Bronchial epithelial cell (primary cell): ENCODE measurements around the gene MS4A6E. TPM values are rescaled to one million over a fixed set of nuclear protein-coding genes. Genes with fewer than 3 reads are reported as not detected.
"Not testable (repeated sequence)": the region's sequence is repeated elsewhere in the genome, so short reads cannot be mapped to it uniquely, and the experiment has no call there.

ENCODE experiments used
- DNase-seq: peaks from one replicate; pipeline ENCODE4 v3.0.0-alpha.2; 2010; ENCODE audit warnings: low read depth
- FAIRE-seq: peaks from 2 replicates; lab custom pipeline; 2011; peaks lifted over from hg19 to GRCh38; lab: Jason Lieb, UNC
- H3K27me3 ChIP-seq: 2 replicates; pipeline ENCODE4 v1.5.1; 2011; ENCODE audit warnings: low read length; ENCODE audit not compliant: control insufficient read depth, insufficient read depth
- H3K36me3 ChIP-seq: 2 replicates; pipeline ENCODE4 v1.5.1; 2011; ENCODE audit warnings: low read length; ENCODE audit not compliant: control insufficient read depth, insufficient read depth
- H3K4me3 ChIP-seq: 2 replicates; pipeline ENCODE4 v1.5.1; 2011; ENCODE audit warnings: mild to moderate bottlenecking, low read depth, low read length, control low read depth
- total RNA-seq: library from RNA; depleted of rRNA; stranded (reverse); fragments of >200 nt; gene quantifications from 2 replicates; pipeline ENCODE4 v1.2.1, GENCODE V29; 2014
- TF ChIP-seq, protein P1 (sequence below): IDR thresholded peaks from 2 replicates; pipeline ENCODE4 v1.5.1; 2011; ENCODE audit warnings: mild to moderate bottlenecking, moderate library complexity, low read length, control low read depth, inconsistent platforms; ENCODE audit not compliant: insufficient read depth, severe bottlenecking

Gene MS4A6E
- total RNA-seq, 1 donor from 2014 or later: not detected

DNA sequence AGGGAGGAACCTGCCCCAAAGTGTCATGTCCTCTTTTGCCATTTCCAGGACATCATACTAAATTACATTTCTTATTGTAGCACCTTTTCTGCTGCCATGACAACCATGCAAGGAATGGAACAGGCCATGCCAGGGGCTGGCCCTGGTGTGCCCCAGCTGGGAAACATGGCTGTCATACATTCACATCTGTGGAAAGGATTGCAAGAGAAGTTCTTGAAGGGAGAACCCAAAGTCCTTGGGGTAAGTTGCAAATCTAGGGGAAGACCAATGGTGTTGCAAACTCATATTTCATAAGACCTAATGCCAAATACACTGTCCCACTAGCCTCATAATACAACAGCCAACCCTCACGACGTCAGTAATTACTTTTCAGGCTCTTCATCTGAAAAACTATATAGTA lies 34.9 kb upstream of the MS4A6E start:
- Histone ChIP-seq H3K4me3 (no peak overlapping the region), H3K36me3 (no peaks in the 10 kb centered on the region), H3K27me3 (no peaks in the 10 kb centered on the region)
- TF ChIP-seq, protein P1, sequence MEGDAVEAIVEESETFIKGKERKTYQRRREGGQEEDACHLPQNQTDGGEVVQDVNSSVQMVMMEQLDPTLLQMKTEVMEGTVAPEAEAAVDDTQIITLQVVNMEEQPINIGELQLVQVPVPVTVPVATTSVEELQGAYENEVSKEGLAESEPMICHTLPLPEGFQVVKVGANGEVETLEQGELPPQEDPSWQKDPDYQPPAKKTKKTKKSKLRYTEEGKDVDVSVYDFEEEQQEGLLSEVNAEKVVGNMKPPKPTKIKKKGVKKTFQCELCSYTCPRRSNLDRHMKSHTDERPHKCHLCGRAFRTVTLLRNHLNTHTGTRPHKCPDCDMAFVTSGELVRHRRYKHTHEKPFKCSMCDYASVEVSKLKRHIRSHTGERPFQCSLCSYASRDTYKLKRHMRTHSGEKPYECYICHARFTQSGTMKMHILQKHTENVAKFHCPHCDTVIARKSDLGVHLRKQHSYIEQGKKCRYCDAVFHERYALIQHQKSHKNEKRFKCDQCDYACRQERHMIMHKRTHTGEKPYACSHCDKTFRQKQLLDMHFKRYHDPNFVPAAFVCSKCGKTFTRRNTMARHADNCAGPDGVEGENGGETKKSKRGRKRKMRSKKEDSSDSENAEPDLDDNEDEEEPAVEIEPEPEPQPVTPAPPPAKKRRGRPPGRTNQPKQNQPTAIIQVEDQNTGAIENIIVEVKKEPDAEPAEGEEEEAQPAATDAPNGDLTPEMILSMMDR: no peak
- DNase-seq (no peak), FAIRE-seq (no peak)

DNA sequence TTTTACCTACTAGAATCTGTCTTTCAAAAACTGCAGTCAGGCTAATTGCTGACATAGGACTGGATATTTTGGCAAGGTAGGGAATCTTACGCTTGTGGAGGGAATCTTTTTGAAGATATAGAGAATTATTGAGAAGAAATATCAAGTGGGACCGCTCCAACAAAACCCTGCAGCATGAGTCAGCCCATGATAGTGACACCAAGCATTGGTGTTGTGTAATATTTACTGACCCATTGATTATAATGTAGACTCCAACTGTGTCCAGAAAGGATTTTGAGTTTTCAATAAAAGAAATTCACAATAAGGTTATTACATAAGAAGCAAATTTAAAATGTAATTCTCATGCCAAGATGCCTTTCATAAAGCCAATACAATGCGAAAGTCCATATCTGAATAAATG lies 25.9 kb upstream of the MS4A6E start:
- TF ChIP-seq, protein P1: no peak
- Histone ChIP-seq H3K36me3 (no peaks in the 10 kb centered on the region), H3K4me3 (no peak overlapping the region), H3K27me3 (no peaks in the 10 kb centered on the region)
- DNase-seq: no peak
- no peak for FAIRE-seq

DNA sequence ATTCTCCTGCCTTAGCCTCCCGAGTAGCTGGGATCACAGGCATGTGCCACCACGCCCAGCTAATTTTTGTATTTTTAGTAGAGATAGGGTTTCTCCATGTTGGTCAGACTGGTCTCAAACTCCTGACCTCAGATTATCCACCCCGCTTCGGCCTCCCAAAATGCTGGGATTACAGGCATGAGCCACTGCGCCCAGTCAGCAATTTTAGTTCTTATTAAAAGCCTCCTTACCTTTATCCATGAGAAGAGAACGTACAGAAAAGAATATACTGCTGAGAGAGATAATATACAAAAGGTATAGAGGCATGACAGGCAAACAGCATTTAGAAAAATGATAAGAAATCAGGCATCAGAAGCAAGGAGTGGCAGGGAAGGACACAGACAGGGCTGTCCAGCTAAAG lies 25.2 kb upstream of the MS4A6E start:
- not testable (repeated sequence) for H3K27me3 ChIP-seq, H3K36me3 ChIP-seq, DNase-seq, H3K4me3 ChIP-seq, FAIRE-seq

DNA sequence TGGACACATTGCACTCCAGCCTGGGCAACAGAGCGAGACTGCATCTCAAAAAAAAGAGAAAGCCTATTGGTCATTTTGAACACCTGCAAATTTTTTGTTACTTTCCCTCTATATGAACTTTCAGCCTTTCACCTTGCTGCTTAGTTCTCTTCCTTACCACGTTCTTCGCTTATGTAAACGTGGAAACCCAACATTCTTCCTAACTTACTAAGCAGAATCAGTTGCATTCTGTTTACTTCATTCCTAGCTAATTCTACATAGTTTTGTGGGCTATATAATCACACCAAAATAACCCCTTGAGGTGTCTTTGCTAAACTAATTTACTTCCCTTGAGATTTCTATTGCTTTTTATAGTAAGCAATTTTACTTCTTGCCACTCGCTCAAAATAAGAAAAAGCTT lies 23.4 kb upstream of the MS4A6E start:
- no peak overlapping the region for H3K4me3 ChIP-seq
- DNase-seq (peak; percentile 13), FAIRE-seq (no peak)
- no peaks in the 10 kb centered on the region for H3K36me3 ChIP-seq
- no peaks in the 10 kb centered on the region for H3K27me3 ChIP-seq
- TF ChIP-seq, protein P1: no peak

DNA sequence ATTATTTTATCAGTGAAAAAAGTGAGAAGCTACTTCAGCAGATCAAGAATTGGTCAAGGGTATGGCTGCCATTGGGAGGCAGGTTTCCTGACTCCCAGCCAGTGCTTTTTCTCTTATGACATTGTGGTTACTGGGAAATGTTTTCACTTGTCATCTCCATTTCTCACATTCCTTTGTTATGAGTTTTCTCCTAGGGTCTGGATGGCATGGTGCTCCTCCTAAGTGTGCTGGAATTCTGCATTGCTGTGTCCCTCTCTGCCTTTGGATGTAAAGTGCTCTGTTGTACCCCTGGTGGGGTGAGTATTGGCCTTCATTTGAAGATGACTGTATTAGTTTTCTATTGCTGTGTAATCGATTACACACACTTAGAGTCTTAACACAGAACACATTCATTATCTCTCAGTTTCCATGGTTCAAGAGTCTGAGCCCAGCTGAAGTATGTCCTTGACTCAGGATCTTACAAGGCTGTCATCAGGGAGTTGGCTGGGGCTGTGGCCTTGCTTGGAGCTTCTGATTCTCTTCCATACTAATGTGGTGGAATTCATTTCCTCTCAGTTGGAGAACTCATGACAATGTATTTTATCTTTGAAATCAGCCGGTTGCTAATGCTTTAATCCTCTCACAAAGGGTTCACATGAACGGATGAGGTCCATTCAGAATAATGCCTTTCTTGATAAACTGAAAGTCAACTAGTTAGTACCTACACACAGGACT lies 21.0 kb upstream of the MS4A6E start:
- FAIRE-seq: no peak
- DNase-seq: peak; percentile 74

DNA sequence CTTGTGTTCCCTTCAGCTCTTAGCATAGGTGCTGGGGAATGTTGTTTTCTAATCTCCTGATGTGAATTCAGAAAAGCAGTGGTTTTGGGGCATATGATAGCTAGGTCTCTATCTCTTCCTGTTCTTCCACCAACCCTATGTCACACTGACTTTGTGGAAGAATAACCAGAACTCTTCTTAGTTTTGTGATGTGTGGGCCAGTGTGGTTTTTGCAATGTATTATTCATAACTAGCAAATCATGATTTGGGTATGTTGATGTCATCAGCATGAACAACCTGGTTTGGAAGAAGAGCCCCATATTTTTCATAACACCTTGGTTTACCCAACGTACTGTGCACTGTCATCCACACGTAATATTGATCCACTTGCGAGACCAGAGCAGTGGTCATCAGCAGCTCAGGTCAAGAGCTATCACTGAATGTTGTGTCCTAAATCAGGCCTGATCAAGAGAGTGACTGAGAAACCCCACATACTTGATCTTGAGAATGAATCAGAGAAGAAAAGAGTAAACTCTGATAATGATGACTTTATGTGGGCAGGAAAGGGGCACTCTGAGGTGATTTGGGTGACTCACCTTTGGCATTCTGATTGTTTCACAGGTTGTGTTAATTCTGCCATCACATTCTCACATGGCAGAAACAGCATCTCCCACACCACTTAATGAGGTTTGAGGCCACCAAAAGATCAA lies 19.4 kb upstream of the MS4A6E start:
- H3K36me3 ChIP-seq: no peaks in the 10 kb centered on the region
- DNase-seq (peak; percentile 55), FAIRE-seq (peak; percentile 40)
- H3K27me3 ChIP-seq: no peaks in the 10 kb centered on the region
- H3K4me3 ChIP-seq: no peak overlapping the region
- TF ChIP-seq, protein P1: no peak

More for the DNA sequence above, 21.0 kb upstream of the MS4A6E start:
- H3K4me3 ChIP-seq: no peak overlapping the region
- H3K27me3 ChIP-seq: no peaks in the 10 kb centered on the region
- H3K36me3 ChIP-seq: no peaks in the 10 kb centered on the region
- TF ChIP-seq, protein P1: no peak
